K562 (cell line): ENCODE results near the gene OR4Q2. TPM values are rescaled to one million over a fixed set of nuclear protein-coding genes. Genes with fewer than 3 reads are reported as not detected.

ENCODE experiments used
- ATF7 ChIP-seq: fragments of 450-650 bp; IDR thresholded peaks from 2 replicates; pipeline ENCODE4 v1.7.1; 2014; ENCODE audit warnings: mild to moderate bottlenecking, moderate library complexity
- BRCA1 ChIP-seq, 2 experiments: fragments of 450-650 bp in 1 of 2; sonication (generic) in 1 of 2; formaldehyde crosslinking in 1 of 2; IDR thresholded peaks; 2 replicates each; pipeline versions ENCODE4 v1.5.0 to v1.6.1; 2017 to 2020; ENCODE audit warnings: mild to moderate bottlenecking in 1 of 2, missing genetic modification reagents in 1 of 2
- CHD2 ChIP-seq: IDR thresholded peaks from 2 replicates; pipeline ENCODE4 v1.6.1; 2011; ENCODE audit warnings: low read depth, low read length
- ELF4 ChIP-seq: fragments of 450-650 bp; formaldehyde crosslinking; IDR thresholded peaks from 2 replicates; pipeline ENCODE4 v1.4.0; 2022; ENCODE audit warnings: missing genetic modification characterization
- GATA2 ChIP-seq: sonication (generic); formaldehyde crosslinking; IDR thresholded peaks from 2 replicates; pipeline ENCODE4 v1.4.0; 2020; ENCODE audit warnings: mild to moderate bottlenecking, missing genetic modification reagents
- HBP1 ChIP-seq: fragments of 450-650 bp; formaldehyde crosslinking; IDR thresholded peaks from 2 replicates; pipeline ENCODE4 v1.4.0; 2022; ENCODE audit warnings: missing genetic modification characterization
- HDAC1 ChIP-seq, 2 experiments: fragments of 450-650 bp; IDR thresholded peaks; 2 replicates each; pipeline ENCODE4 v1.6.1; 2016 to 2017; ENCODE audit warnings: inconsistent platforms in 1 of 2, mild to moderate bottlenecking in 1 of 2, moderate library complexity in 1 of 2
- HLTF ChIP-seq: fragments of 450-650 bp; IDR thresholded peaks from 2 replicates; pipeline ENCODE4 v1.6.1; 2016
- HNRNPH1 ChIP-seq: fragments of 200-400 bp; formaldehyde crosslinking; optimal IDR thresholded peaks from 2 replicates; pipeline ENCODE3; 2017; ENCODE audit warnings: low read depth, mild to moderate bottlenecking, low read length, moderate library complexity
- KLF13 ChIP-seq: fragments of 450-650 bp; IDR thresholded peaks from 2 replicates; pipeline ENCODE4 v1.6.1; 2016; ENCODE audit warnings: missing genetic modification characterization, low read depth, mild to moderate bottlenecking, missing compliant biosample characterization, moderate library complexity, borderline replicate concordance
- SETDB1 ChIP-seq: IDR thresholded peaks from one replicate; pipeline ENCODE4 v1.6.1; 2012; ENCODE audit warnings: low read length, control low read depth, inconsistent platforms
- SMARCA5 ChIP-seq: fragments of 450-650 bp; IDR thresholded peaks from 2 replicates; pipeline ENCODE4 v1.6.1; 2016
- TAF9B ChIP-seq: fragments of 450-650 bp; IDR thresholded peaks from 2 replicates; pipeline ENCODE4 v1.6.1; 2018; ENCODE audit warnings: mild to moderate bottlenecking; ENCODE audit not compliant: partially characterized antibody
- TCFL5 ChIP-seq: fragments of 250-450 bp; sonication (Bioruptor Pico); conservative IDR thresholded peaks from 2 replicates; pipeline ENCODE4 v1.6.1; 2021; ENCODE audit warnings: mild to moderate bottlenecking, moderate library complexity, matching md5 sums
- TEAD2 ChIP-seq: fragments of 450-650 bp; IDR thresholded peaks from 2 replicates; pipeline ENCODE4 v1.6.1; 2016; ENCODE audit warnings: missing genetic modification characterization, control low read depth, missing compliant biosample characterization
- THRAP3 ChIP-seq: fragments of 450-650 bp; IDR thresholded peaks from 2 replicates; pipeline ENCODE4 v1.6.1; 2016; ENCODE audit warnings: mild to moderate bottlenecking, inconsistent platforms, borderline replicate concordance
- ZNF253 ChIP-seq: fragments of 250-450 bp; sonication (Bioruptor Pico); conservative IDR thresholded peaks from 2 replicates; pipeline ENCODE4 v1.6.1; 2021; ENCODE audit warnings: mild to moderate bottlenecking
- ZNF282 ChIP-seq: sonication (generic); formaldehyde crosslinking; IDR thresholded peaks from 2 replicates; pipeline ENCODE4 v1.8.1; 2023; ENCODE audit warnings: missing genetic modification reagents
- ZNF655 ChIP-seq: fragments of 250-450 bp; sonication (Bioruptor Pico); IDR thresholded peaks from 2 replicates; pipeline ENCODE4 v1.5.0; 2021
- polyA plus RNA-seq, 8 experiments: library from polyadenylated mRNA; depleted of rRNA in 4 of 8; stranded (reverse) in 5 of 8; unstranded in 3 of 8; fragments of >200 nt; fragmentation: Nextera tagmentation in 2 of 8; fragmentation: Illumina TruSeq in 1 of 8; extraction: Ambion mirVana in 2 of 8; extraction: Trizol in 1 of 8; gene quantifications; 2 replicates each; pipeline versions ENCODE4 v1.2.1 to v1.2.3, GENCODE V29; 2011 to 2014; ENCODE audit warnings: inconsistent platforms in 1 of 8, missing spikeins in 1 of 8
- total RNA-seq, 7 experiments: library from RNA; depleted of rRNA in 6 of 7; stranded (reverse); fragments of >200 nt in 6 of 7; fragmentation: Illumina TruSeq in 2 of 7; extraction: Trizol in 2 of 7; gene quantifications; 2 replicates each; pipeline versions ENCODE4 v1.2.1 to v1.2.3, GENCODE V29; 2011 to 2021; ENCODE audit warnings: low replicate concordance in 1 of 7
- TF ChIP-seq, protein P1 (sequence below): fragments of 450-650 bp; conservative IDR thresholded peaks from 2 replicates; pipeline ENCODE4 v1.6.1; 2016; ENCODE audit warnings: missing genetic modification characterization, low read depth, mild to moderate bottlenecking, control low read depth, missing compliant biosample characterization
- TF ChIP-seq, protein P2 (sequence below): fragments of 450-650 bp; formaldehyde crosslinking; IDR thresholded peaks from 2 replicates; pipeline ENCODE4 v1.4.0; 2022; ENCODE audit warnings: missing genetic modification characterization
- TF ChIP-seq, protein P3 (sequence below), 2 experiments: fragments of 450-650 bp in 1 of 2; sonication (generic) in 1 of 2; formaldehyde crosslinking in 1 of 2; IDR thresholded peaks in 1 of 2; conservative IDR thresholded peaks in 1 of 2; 2 replicates each; pipeline versions ENCODE4 v1.6.1 to v1.8.1; 2016 to 2023; ENCODE audit warnings: mild to moderate bottlenecking in 2 of 2, moderate library complexity in 2 of 2, inconsistent platforms in 1 of 2, missing genetic modification reagents in 1 of 2
- TF ChIP-seq, protein P4 (sequence below): sonication (generic); formaldehyde crosslinking; IDR thresholded peaks from 2 replicates; pipeline ENCODE4 v1.8.0; 2022; ENCODE audit warnings: missing genetic modification reagents, mild to moderate bottlenecking, borderline replicate concordance

Gene OR4Q2
- total and polyA plus RNA-seq, 9 of the 15 experiments (the other 6 are each of a cell fraction or from before 2014, with no cell fraction given): not detected

GRCh38 chr14:20044243-20044642 is 42.3 kb downstream of the OR4Q2 start (continued):
- no peak for TF ChIP-seq HBP1
- no peak for TF ChIP-seq HDAC1 (IDR thresholded peaks at IDR 0.05)
- TF ChIP-seq CHD2: no peak
- no peak for TF ChIP-seq HLTF
- TF ChIP-seq THRAP3: no peak
- no peak for TF ChIP-seq TCFL5
- TF ChIP-seq ZNF253: no peak
- TF ChIP-seq ATF7: peak; percentile 28; the same call in 1 of the 2 replicates
- TF ChIP-seq SETDB1: no peak
- TF ChIP-seq ZNF282: no peak
- TF ChIP-seq, protein P1, sequence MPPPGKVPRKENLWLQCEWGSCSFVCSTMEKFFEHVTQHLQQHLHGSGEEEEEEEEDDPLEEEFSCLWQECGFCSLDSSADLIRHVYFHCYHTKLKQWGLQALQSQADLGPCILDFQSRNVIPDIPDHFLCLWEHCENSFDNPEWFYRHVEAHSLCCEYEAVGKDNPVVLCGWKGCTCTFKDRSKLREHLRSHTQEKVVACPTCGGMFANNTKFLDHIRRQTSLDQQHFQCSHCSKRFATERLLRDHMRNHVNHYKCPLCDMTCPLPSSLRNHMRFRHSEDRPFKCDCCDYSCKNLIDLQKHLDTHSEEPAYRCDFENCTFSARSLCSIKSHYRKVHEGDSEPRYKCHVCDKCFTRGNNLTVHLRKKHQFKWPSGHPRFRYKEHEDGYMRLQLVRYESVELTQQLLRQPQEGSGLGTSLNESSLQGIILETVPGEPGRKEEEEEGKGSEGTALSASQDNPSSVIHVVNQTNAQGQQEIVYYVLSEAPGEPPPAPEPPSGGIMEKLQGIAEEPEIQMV (tag): no peak
- TF ChIP-seq TAF9B: no peak
- TF ChIP-seq, protein P2, sequence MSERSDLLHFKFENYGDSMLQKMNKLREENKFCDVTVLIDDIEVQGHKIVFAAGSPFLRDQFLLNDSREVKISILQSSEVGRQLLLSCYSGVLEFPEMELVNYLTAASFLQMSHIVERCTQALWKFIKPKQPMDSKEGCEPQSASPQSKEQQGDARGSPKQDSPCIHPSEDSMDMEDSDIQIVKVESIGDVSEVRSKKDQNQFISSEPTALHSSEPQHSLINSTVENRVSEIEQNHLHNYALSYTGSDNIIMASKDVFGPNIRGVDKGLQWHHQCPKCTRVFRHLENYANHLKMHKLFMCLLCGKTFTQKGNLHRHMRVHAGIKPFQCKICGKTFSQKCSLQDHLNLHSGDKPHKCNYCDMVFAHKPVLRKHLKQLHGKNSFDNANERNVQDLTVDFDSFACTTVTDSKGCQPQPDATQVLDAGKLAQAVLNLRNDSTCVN: no peak
- TF ChIP-seq, protein P3, sequence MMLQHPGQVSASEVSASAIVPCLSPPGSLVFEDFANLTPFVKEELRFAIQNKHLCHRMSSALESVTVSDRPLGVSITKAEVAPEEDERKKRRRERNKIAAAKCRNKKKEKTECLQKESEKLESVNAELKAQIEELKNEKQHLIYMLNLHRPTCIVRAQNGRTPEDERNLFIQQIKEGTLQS (IDR thresholded peaks at IDR 0.05): peak; percentile 80
- TF ChIP-seq, protein P3 (CRISPR knock-in tag; conservative IDR thresholded peaks at IDR 0.05): no peak
- no peak for TF ChIP-seq BRCA1 (IDR thresholded peaks at IDR 0.05)
- TF ChIP-seq BRCA1 (CRISPR knock-in tag; IDR thresholded peaks at IDR 0.05): no peak
- TF ChIP-seq KLF13 (tag): no peak
- TF ChIP-seq TEAD2 (tag): no peak
- no peak for TF ChIP-seq SMARCA5
- TF ChIP-seq ELF4 (CRISPR knock-in tag): no peak
- no peak for TF ChIP-seq HNRNPH1
- TF ChIP-seq GATA2 (CRISPR knock-in tag): peak; percentile 69
- TF ChIP-seq, protein P4, sequence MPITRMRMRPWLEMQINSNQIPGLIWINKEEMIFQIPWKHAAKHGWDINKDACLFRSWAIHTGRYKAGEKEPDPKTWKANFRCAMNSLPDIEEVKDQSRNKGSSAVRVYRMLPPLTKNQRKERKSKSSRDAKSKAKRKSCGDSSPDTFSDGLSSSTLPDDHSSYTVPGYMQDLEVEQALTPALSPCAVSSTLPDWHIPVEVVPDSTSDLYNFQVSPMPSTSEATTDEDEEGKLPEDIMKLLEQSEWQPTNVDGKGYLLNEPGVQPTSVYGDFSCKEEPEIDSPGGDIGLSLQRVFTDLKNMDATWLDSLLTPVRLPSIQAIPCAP (CRISPR knock-in tag): no peak
- no peak for TF ChIP-seq ZNF655 (CRISPR knock-in tag)
